OCI-LY3 (cell line): Measurements from ENCODE around the gene LRP1B.

Experiments used
- EZH2phosphoT487 ChIP-seq: fragments of 200-600 bp; shearing (Covaris generic); IDR thresholded peaks from 2 replicates; pipeline ENCODE4 v1.6.1; 2018; ENCODE audit warnings: antibody characterized with exemption, mixed run types, low read depth
- TF ChIP-seq, protein P1 (sequence below): fragments of 200-600, 300-600 bp; sonication (generic); IDR thresholded peaks from 2 replicates; pipeline ENCODE4 v1.5.1; 2014; ENCODE audit warnings: antibody characterized with exemption, low read length, low read depth

- no peak for TF ChIP-seq EZH2phosphoT487
- TF ChIP-seq, protein P1, sequence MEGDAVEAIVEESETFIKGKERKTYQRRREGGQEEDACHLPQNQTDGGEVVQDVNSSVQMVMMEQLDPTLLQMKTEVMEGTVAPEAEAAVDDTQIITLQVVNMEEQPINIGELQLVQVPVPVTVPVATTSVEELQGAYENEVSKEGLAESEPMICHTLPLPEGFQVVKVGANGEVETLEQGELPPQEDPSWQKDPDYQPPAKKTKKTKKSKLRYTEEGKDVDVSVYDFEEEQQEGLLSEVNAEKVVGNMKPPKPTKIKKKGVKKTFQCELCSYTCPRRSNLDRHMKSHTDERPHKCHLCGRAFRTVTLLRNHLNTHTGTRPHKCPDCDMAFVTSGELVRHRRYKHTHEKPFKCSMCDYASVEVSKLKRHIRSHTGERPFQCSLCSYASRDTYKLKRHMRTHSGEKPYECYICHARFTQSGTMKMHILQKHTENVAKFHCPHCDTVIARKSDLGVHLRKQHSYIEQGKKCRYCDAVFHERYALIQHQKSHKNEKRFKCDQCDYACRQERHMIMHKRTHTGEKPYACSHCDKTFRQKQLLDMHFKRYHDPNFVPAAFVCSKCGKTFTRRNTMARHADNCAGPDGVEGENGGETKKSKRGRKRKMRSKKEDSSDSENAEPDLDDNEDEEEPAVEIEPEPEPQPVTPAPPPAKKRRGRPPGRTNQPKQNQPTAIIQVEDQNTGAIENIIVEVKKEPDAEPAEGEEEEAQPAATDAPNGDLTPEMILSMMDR, result no peak
Measured at GRCh38 chr2:140841141-140841540, 1289.7 kb downstream of the LRP1B start.
